Measurements from ENCODE around the gene RBMS3. TPM values are rescaled to one million over a fixed set of nuclear protein-coding genes. Genes with fewer than 3 reads are reported as not detected.

Gene RBMS3
- total RNA-seq, 1 experiment from 2014 or later: 0.42 TPM

DNA sequence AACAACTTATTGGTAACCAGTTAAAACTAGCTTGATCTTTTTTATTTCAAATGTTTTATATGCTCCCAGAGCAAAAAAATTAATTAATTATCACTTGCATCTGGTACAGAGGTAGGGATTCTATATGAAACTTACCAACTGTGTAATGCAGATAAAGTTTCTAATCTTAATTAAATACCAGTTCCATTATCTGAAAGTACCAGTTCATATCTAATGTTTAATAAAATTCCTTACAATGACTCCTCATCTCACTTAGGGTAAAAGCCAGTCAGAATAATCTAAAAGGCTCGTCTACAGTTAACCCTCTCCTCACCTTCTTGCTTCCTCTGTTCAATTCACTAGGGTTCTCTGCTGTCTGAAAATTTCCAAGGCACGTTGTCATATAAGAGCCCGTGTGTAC lies 384.8 kb downstream of the RBMS3 start:
- H2AFZ ChIP-seq (ENCODE audit: low read depth, low read length, poor library complexity, severe bottlenecking): no peak overlapping the region
- RAD21 ChIA-PET (ENCODE audit: low non-redundant PET in 1 of 2, low total read pairs in 2 of 2, uncharacterized antibody in 2 of 2, unreplicated experiment in 2 of 2): no interaction called here
- no peak for TF ChIP-seq EZH2phosphoT487 (IDR thresholded peaks at IDR 0.05; ENCODE audit: borderline replicate concordance)
- no peak for TF ChIP-seq EGR1 (IDR thresholded peaks at IDR 0.05; ENCODE audit: low read depth)
- TF ChIP-seq POLR2AphosphoS5 (IDR thresholded peaks at IDR 0.05; ENCODE audit: low read depth, low read length): no peak
- TF ChIP-seq YY1 (IDR thresholded peaks at IDR 0.05; ENCODE audit: extremely low read depth, insufficient replicate concordance, low read depth, low read length): no peak
- TF ChIP-seq, protein P1, sequence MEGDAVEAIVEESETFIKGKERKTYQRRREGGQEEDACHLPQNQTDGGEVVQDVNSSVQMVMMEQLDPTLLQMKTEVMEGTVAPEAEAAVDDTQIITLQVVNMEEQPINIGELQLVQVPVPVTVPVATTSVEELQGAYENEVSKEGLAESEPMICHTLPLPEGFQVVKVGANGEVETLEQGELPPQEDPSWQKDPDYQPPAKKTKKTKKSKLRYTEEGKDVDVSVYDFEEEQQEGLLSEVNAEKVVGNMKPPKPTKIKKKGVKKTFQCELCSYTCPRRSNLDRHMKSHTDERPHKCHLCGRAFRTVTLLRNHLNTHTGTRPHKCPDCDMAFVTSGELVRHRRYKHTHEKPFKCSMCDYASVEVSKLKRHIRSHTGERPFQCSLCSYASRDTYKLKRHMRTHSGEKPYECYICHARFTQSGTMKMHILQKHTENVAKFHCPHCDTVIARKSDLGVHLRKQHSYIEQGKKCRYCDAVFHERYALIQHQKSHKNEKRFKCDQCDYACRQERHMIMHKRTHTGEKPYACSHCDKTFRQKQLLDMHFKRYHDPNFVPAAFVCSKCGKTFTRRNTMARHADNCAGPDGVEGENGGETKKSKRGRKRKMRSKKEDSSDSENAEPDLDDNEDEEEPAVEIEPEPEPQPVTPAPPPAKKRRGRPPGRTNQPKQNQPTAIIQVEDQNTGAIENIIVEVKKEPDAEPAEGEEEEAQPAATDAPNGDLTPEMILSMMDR (IDR thresholded peaks at IDR 0.05 in 2 of 3, conservative IDR thresholded peaks at IDR 0.05 in 1 of 3; ENCODE audit: borderline replicate concordance in 1 of 3, insufficient read depth in 1 of 3, low read depth in 2 of 3, low read length in 2 of 3): no peak
- TF ChIP-seq JUND (IDR thresholded peaks at IDR 0.05): no peak
- TF ChIP-seq EZH2 (IDR thresholded peaks at IDR 0.05): no peak
- TF ChIP-seq RAD21 (IDR thresholded peaks at IDR 0.05; ENCODE audit: low read depth): no peak
- TF ChIP-seq, protein P2, sequence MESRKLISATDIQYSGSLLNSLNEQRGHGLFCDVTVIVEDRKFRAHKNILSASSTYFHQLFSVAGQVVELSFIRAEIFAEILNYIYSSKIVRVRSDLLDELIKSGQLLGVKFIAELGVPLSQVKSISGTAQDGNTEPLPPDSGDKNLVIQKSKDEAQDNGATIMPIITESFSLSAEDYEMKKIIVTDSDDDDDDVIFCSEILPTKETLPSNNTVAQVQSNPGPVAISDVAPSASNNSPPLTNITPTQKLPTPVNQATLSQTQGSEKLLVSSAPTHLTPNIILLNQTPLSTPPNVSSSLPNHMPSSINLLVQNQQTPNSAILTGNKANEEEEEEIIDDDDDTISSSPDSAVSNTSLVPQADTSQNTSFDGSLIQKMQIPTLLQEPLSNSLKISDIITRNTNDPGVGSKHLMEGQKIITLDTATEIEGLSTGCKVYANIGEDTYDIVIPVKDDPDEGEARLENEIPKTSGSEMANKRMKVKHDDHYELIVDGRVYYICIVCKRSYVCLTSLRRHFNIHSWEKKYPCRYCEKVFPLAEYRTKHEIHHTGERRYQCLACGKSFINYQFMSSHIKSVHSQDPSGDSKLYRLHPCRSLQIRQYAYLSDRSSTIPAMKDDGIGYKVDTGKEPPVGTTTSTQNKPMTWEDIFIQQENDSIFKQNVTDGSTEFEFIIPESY (IDR thresholded peaks at IDR 0.05; ENCODE audit: extremely low read depth, insufficient replicate concordance, low read length): no peak
- no peak for TF ChIP-seq ELF1 (IDR thresholded peaks at IDR 0.05; ENCODE audit: borderline replicate concordance, low read depth)
- TF ChIP-seq, protein P3, sequence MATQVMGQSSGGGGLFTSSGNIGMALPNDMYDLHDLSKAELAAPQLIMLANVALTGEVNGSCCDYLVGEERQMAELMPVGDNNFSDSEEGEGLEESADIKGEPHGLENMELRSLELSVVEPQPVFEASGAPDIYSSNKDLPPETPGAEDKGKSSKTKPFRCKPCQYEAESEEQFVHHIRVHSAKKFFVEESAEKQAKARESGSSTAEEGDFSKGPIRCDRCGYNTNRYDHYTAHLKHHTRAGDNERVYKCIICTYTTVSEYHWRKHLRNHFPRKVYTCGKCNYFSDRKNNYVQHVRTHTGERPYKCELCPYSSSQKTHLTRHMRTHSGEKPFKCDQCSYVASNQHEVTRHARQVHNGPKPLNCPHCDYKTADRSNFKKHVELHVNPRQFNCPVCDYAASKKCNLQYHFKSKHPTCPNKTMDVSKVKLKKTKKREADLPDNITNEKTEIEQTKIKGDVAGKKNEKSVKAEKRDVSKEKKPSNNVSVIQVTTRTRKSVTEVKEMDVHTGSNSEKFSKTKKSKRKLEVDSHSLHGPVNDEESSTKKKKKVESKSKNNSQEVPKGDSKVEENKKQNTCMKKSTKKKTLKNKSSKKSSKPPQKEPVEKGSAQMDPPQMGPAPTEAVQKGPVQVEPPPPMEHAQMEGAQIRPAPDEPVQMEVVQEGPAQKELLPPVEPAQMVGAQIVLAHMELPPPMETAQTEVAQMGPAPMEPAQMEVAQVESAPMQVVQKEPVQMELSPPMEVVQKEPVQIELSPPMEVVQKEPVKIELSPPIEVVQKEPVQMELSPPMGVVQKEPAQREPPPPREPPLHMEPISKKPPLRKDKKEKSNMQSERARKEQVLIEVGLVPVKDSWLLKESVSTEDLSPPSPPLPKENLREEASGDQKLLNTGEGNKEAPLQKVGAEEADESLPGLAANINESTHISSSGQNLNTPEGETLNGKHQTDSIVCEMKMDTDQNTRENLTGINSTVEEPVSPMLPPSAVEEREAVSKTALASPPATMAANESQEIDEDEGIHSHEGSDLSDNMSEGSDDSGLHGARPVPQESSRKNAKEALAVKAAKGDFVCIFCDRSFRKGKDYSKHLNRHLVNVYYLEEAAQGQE (IDR thresholded peaks at IDR 0.05; ENCODE audit: low read depth): no peak
- TF ChIP-seq FOSL1 (IDR thresholded peaks at IDR 0.05; ENCODE audit: low read depth): no peak
- no peak for TF ChIP-seq TCF7L2 (IDR thresholded peaks at IDR 0.05; ENCODE audit: borderline replicate concordance, extremely low read depth, insufficient read depth, insufficient read length)
- TF ChIP-seq CEBPB (IDR thresholded peaks at IDR 0.05; ENCODE audit: low read depth): no peak
- TF ChIP-seq POLR2A (IDR thresholded peaks at IDR 0.05; ENCODE audit: borderline replicate concordance, extremely low read depth, insufficient read depth, insufficient read length): no peak
- TF ChIP-seq SRF (IDR thresholded peaks at IDR 0.05; ENCODE audit: low read depth): no peak
- TF ChIP-seq CBX3 (IDR thresholded peaks at IDR 0.05; ENCODE audit: low read depth): no peak
- no peaks in the 10 kb centered on the region for H3K36me3 ChIP-seq (ENCODE audit: control insufficient read depth in 1 of 2, insufficient read depth in 2 of 2, low read length in 2 of 2)
- no peak overlapping the region for H3K27ac ChIP-seq (ENCODE audit: low read depth, low read length)
- no peaks in the 10 kb centered on the region for H3K4me1 ChIP-seq (ENCODE audit: control insufficient read depth in 1 of 2, insufficient read depth in 2 of 2, low read length in 2 of 2)
- no peaks in the 10 kb centered on the region for H3K27me3 ChIP-seq (ENCODE audit: insufficient read depth, low read length)
- H3K9me2 ChIP-seq (ENCODE audit: insufficient read depth): no peaks in the 10 kb centered on the region
- no peaks in the 10 kb centered on the region for H4K20me1 ChIP-seq (ENCODE audit: insufficient read depth)
- H3K9me3 ChIP-seq (ENCODE audit: control insufficient read depth in 1 of 2, insufficient read depth in 1 of 2, low read depth in 1 of 2, low read length in 2 of 2): no peaks in the 10 kb centered on the region
- CTCF ChIA-PET: no interaction called here
- DNase-seq (ENCODE audit: low read depth, low spot score) (no peak), ATAC-seq (no peak)
- no TSS peak for BruUV-seq (replicated peaks)
- intact Hi-C loops (cut with micrococcal nuclease): no loop called here
- no peak overlapping the region for H3K4me2 ChIP-seq (ENCODE audit: low read length)
- H3K4me3 ChIP-seq (replicated peaks in 1 of 2; ENCODE audit: low read depth in 1 of 2, low read length in 2 of 2): no peak overlapping the region
- no peak overlapping the region for H3K9ac ChIP-seq (ENCODE audit: low read length)
- no peaks in the 10 kb centered on the region for H3K79me2 ChIP-seq (ENCODE audit: insufficient read depth, low read length)
- POLR2A ChIA-PET: no interaction called here

Measured in HCT116 (cell line).